ENCODE measurements around the gene GPR31.
"Not testable (repeated sequence)": the region's sequence is repeated elsewhere in the genome, so short reads cannot be mapped to it uniquely, and the experiment has no call there.

- TF ChIP-seq CTCF, POLR2A, EP300 (IDR thresholded peaks at IDR 0.05): not testable (repeated sequence)
Observed at GRCh38 chr6:167205316-167205715, 47.5 kb upstream of the GPR31 start.
